Fibroblast of mammary gland (primary cell): Measurements from ENCODE around the gene AFF2.

Experiments used
- DNase-seq: peaks from one replicate; pipeline ENCODE4 v3.0.0-alpha.2; 2010; ENCODE audit warnings: low read depth
- H3K4me3 ChIP-seq: 2 replicates; pipeline ENCODE4 v1.5.1; 2011; ENCODE audit warnings: low read depth, mild to moderate bottlenecking, low read length, moderate library complexity; ENCODE audit not compliant: control insufficient read depth
- TF ChIP-seq, protein P1 (sequence below): conservative IDR thresholded peaks from 2 replicates; pipeline ENCODE4 v1.5.1; 2011; ENCODE audit warnings: low read depth, low read length, inconsistent platforms; ENCODE audit not compliant: control insufficient read depth, insufficient read depth

AFF2 gene

GRCh38 chrX:148813422-148813821, 313.0 kb downstream of the AFF2 start:
- no peak overlapping the region for H3K4me3 ChIP-seq
- TF ChIP-seq, protein P1, sequence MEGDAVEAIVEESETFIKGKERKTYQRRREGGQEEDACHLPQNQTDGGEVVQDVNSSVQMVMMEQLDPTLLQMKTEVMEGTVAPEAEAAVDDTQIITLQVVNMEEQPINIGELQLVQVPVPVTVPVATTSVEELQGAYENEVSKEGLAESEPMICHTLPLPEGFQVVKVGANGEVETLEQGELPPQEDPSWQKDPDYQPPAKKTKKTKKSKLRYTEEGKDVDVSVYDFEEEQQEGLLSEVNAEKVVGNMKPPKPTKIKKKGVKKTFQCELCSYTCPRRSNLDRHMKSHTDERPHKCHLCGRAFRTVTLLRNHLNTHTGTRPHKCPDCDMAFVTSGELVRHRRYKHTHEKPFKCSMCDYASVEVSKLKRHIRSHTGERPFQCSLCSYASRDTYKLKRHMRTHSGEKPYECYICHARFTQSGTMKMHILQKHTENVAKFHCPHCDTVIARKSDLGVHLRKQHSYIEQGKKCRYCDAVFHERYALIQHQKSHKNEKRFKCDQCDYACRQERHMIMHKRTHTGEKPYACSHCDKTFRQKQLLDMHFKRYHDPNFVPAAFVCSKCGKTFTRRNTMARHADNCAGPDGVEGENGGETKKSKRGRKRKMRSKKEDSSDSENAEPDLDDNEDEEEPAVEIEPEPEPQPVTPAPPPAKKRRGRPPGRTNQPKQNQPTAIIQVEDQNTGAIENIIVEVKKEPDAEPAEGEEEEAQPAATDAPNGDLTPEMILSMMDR, result no peak
- no peak for DNase-seq

DNA sequence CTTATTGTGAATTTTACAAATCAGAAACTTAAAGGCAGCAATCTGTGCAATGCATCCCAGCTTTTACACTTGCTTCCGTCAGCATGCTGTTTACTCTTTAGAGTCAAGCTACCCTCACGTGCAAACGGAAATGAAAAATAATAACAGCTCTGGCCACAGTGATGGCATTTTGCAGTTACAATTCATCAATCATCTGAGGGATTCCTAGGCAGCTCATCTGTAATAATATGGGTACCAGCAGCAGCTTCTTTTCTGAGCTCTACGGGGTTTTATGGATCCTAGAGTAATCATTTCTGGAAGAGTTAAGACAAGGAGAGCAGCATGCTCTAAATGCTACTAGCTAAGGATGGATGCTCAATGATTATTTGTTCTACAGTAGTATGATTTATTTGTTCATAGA, 313.6 kb downstream of the AFF2 start:
- H3K4me3 ChIP-seq, result no peak overlapping the region
- TF ChIP-seq, protein P1, result no peak
- DNase-seq, result no peak

- no peak for DNase-seq
- TF ChIP-seq, protein P1, result no peak
- no peak overlapping the region for H3K4me3 ChIP-seq
Observed at GRCh38 chrX:148815218-148815961, 315.0 kb downstream of the AFF2 start.

DNA sequence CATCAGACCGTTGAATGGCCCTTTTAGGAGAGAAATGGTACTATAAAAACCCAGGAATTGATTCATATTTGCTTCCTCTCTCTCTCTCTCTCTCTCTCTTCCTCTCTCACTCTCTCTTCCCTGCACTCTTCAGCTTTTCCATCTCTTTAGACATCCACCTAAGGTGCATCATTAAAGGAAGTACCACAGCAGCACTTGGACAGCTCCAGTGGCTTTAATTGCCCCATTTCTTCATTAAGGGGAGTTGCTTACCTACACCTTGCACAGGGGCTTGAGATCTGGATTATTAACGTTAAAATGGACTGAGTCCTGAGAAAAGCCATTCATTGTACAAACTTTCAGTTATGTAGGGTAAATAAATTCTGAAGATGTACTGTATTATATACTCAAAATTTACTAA, 323.6 kb downstream of the AFF2 start:
- TF ChIP-seq, protein P1, result no peak
- DNase-seq, result no peak
- no peak overlapping the region for H3K4me3 ChIP-seq

GRCh38 chrX:148825696-148826095, 325.3 kb downstream of the AFF2 start:
- TF ChIP-seq, protein P1, result no peak
- H3K4me3 ChIP-seq, result no peak overlapping the region
- DNase-seq, result no peak

DNA sequence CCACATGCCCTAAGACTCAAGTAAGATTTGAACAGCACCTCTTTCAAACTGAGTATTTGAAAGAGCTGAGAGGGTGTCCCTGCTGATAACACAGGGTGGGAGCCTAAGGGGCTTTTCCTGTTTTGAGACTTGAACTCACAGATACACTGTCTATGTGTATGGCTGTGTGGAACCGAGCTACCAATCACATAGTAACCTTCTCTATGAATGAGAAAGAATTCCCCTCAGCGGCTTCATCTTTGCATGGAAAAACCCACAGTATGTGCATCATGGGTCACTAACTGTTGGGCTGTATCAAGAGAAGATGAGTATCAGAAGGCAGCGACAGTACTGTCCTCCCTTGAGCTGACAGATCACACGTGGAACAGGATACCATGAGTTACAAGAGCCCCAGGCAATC, 336.3 kb downstream of the AFF2 start:
- no peak for DNase-seq
- TF ChIP-seq, protein P1, result no peak
- no peak overlapping the region for H3K4me3 ChIP-seq
